Inflammatory macrophage (primary cell): ENCODE data around the gene GFPT1.
"Not testable (repeated sequence)": the region's sequence is repeated elsewhere in the genome, so short reads cannot be mapped to it uniquely, and the experiment has no call there.

Experiments used
- DNase-seq, 2 donors: peaks; one replicate each; pipeline ENCODE4 v3.0.0-alpha.2; 2020 to 2022

The GFPT1 gene

GRCh38 chr2:69383176-69383812 lies 3.7 kb downstream of the GFPT1 start:
- DNase-seq = no peak

GRCh38 chr2:69382547-69382946 lies 4.5 kb downstream of the GFPT1 start:
- no peak for DNase-seq

- peak in 1 of 2 donors; percentile 26 for DNase-seq
Measured at GRCh38 chr2:69381337-69381737, 5.7 kb downstream of the GFPT1 start.

- DNase-seq = no peak
Measured at GRCh38 chr2:69380072-69380917, 6.7 kb downstream of the GFPT1 start.

GRCh38 chr2:69376403-69376802 lies 10.6 kb downstream of the GFPT1 start:
- no peak for DNase-seq

GRCh38 chr2:69375494-69376353 lies 11.3 kb downstream of the GFPT1 start:
- peak; percentile 49 for DNase-seq

- DNase-seq = no peak
Measured at GRCh38 chr2:69372767-69373166, 14.3 kb downstream of the GFPT1 start.

GRCh38 chr2:69369802-69370201 lies 17.2 kb downstream of the GFPT1 start:
- no peak for DNase-seq

GRCh38 chr2:69368588-69368987 lies 18.4 kb downstream of the GFPT1 start:
- DNase-seq = no peak

- no peak for DNase-seq
Measured at GRCh38 chr2:69359371-69359770, 27.7 kb downstream of the GFPT1 start.

- DNase-seq = no peak
Measured at GRCh38 chr2:69358914-69359313, 28.1 kb downstream of the GFPT1 start.

GRCh38 chr2:69356471-69356870 lies 30.6 kb downstream of the GFPT1 start:
- no peak for DNase-seq

GRCh38 chr2:69354976-69355375 lies 32.1 kb downstream of the GFPT1 start:
- not testable (repeated sequence) for DNase-seq

GRCh38 chr2:69353360-69353759 lies 33.7 kb downstream of the GFPT1 start:
- DNase-seq = no peak

GRCh38 chr2:69348781-69349180 lies 38.2 kb downstream of the GFPT1 start:
- no peak for DNase-seq

GRCh38 chr2:69345434-69345833 lies 41.6 kb downstream of the GFPT1 start:
- DNase-seq = no peak

- DNase-seq = no peak
Measured at GRCh38 chr2:69344305-69344704, 42.7 kb downstream of the GFPT1 start.

GRCh38 chr2:69340101-69340775 lies 46.8 kb downstream of the GFPT1 start:
- no peak for DNase-seq

GRCh38 chr2:69335311-69335710 lies 51.7 kb downstream of the GFPT1 start:
- DNase-seq = no peak

- no peak for DNase-seq
Measured at GRCh38 chr2:69333352-69333751, 53.7 kb downstream of the GFPT1 start.

GRCh38 chr2:69330781-69331180 lies 56.2 kb downstream of the GFPT1 start:
- DNase-seq = no peak

GRCh38 chr2:69322631-69323030 lies 64.4 kb downstream of the GFPT1 start:
- no peak for DNase-seq

- no peak for DNase-seq
Measured at GRCh38 chr2:69316550-69316949, 70.5 kb downstream of the GFPT1 start.
